Cardiac atrium fibroblast (primary cell): ENCODE measurements around the gene LEFTY1. TPM values are rescaled to one million over a fixed set of nuclear protein-coding genes. Genes with fewer than 3 reads are reported as not detected.

Experiments used
- total RNA-seq: library from RNA; depleted of rRNA; stranded (reverse); fragments of >200 nt; gene quantifications from 2 replicates; pipeline ENCODE4 v1.2.3, GENCODE V29; 2015

The LEFTY1 gene, protein sequence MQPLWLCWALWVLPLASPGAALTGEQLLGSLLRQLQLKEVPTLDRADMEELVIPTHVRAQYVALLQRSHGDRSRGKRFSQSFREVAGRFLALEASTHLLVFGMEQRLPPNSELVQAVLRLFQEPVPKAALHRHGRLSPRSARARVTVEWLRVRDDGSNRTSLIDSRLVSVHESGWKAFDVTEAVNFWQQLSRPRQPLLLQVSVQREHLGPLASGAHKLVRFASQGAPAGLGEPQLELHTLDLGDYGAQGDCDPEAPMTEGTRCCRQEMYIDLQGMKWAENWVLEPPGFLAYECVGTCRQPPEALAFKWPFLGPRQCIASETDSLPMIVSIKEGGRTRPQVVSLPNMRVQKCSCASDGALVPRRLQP
- total RNA-seq: 0.18 TPM in 1 of 2 replicates, not detected in the other

DNA sequence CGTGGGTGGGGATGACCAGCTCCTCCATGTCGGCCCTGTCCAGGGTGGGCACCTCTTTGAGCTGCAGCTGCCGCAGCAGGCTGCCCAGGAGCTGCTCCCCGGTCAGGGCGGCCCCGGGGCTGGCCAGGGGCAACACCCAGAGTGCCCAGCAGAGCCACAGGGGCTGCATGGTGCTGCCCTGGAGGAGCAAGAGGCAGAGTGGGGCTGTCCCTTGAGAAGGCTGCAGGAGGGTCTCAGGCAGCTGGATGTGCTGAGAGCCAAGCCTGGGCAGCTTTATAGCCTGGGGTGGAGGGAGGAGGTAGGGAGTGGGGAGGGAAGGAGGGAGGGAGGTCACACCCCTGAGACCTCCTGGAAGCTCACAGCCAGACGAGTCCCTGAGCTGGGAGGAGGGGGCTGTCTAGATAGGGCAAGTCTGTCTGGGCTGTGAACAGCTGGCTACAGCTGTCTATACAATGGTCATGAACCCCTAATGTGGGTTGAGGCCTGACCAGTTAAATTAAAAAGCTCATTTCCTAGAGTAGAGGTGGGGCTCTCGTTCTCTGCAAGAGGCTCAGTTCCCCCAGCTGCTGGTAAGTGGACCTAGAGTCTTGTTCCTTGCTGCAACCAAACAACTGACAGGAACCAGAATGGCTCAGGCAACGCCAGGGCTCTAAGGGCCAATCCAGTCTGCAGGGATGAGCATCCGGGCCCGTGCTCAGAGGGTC is at the start of gene LEFTY1:
Gene LEFTY1 (minus strand): TSS at position 249 of the 704 bp plus-strand sequence. CDS start 80 bp downstream, at position 169.

DNA sequence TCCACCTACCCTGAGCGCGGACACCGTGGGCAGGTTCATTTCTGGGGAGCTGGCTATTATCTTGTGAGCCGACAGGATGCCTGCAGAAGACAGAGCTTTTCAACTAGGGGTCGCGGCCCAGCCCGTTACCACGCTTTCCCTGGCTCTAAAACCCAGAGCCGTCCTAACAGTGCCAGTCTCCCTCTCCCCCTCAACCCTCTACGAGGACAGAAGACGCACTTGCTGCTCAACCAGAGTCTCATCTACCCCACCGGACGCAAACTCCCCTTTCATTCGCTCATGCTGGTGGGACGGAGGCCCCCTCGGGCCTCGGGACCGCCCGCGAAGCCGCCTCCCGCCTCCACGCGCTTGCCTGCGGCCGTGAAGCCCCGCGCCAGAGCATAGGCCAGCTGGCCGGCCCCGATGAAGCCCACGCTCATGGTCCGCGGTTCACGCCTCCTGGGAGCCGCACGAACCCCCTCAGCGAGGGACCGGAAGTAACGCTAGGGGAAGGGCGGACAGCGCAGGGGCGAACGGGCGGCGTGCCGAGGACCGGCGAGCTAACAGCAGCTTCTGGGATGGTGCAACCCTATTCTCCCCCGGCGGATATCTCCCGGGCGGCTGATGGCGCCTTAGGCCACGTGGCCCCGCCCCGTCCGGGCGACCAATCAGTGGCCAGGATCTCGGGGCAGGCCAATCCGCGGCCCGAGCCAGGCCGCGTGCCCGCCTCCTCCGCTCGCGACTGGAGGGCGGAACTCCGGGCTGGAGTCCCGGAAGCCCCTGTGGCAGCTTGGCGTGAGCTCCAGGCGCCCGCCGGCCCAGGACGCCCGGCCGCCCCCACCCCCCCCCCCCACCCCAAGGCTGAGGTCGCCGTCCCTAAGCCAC is 35.0 kb upstream of the LEFTY1 start, which contains the start of gene PYCR2:
Gene PYCR2 (minus strand): TSS at position 559 of the 864 bp plus-strand sequence. CDS start 140 bp downstream, at position 419.

DNA sequence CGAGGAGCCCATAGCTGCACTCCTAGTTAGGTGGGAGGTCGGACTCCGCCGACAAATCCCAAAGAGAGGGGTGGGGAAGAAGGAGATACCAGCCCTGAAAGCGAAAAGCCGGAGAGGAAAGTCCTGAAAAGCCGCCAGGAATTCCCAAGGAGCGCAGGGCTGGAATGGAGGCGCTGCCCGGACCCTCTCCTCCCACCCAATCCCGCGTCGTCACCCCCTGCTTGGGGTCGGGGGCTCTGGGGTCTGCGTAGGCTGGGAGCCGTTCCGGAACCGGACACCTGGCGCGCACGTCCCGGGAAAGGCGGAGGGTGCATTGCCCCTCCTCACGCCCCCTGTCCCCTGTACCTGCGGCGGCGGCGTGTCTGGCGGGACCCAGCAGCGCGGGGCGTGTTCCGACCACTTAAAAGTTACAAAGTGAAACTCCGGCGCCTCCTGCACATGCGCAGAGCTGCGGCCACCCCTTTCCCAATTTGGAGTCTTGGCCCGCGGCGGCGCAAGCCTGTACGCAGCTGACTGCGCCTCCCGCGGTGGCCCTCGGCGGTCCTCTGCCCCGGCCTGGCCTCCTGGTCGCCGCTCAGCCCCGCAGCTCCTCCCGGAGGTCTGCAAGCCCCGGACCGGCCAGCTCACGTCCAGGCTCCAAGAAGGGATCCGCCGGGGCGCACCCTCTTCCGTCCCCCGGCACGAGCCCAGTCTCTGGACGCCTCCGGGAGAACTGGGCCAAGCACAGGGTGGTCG is 6.8 kb downstream of the LEFTY1 start, which contains the start of gene TMEM63A:
Gene TMEM63A (minus strand): TSS at position 422 of the 735 bp plus-strand sequence. CDS start 4,800 bp downstream, outside the sequence.

Other genes with a start within 250 kb of the LEFTY1 start
- gene ENAH, start 236.0 kb downstream of the LEFTY1 start, total RNA-seq: 65.0 and 106 TPM in 2 replicates
- gene SRP9, start 111.3 kb downstream of the LEFTY1 start, total RNA-seq: 176 and 180 TPM in 2 replicates
- 78.3 and 125 TPM in 2 replicates for gene EPHX1, start 79.0 kb downstream of the LEFTY1 start, total RNA-seq
- gene TMEM63A, start 6.8 kb downstream of the LEFTY1 start, total RNA-seq: 12.6 and 18.4 TPM in 2 replicates
- gene PYCR2, start 35.1 kb upstream of the LEFTY1 start, total RNA-seq: 46.5 and 47.5 TPM in 2 replicates
- not detected in 2 replicates for gene LEFTY2, start 52.1 kb upstream of the LEFTY1 start, total RNA-seq
- gene SDE2, start 110.2 kb upstream of the LEFTY1 start, total RNA-seq: 16.4 and 19.8 TPM in 2 replicates
- gene H3-3A, start 173.6 kb upstream of the LEFTY1 start, total RNA-seq: 266 and 271 TPM in 2 replicates